Ishikawa (cell line): ENCODE measurements around the gene NPFFR1.

Experiments
- EGR1 ChIP-seq: IDR thresholded peaks from 2 replicates; pipeline ENCODE4 v1.6.1; 2012
- FOXM1 ChIP-seq: IDR thresholded peaks from 2 replicates; pipeline ENCODE4 v1.6.1; 2012; ENCODE audit warnings: low read depth, borderline replicate concordance

DNA sequence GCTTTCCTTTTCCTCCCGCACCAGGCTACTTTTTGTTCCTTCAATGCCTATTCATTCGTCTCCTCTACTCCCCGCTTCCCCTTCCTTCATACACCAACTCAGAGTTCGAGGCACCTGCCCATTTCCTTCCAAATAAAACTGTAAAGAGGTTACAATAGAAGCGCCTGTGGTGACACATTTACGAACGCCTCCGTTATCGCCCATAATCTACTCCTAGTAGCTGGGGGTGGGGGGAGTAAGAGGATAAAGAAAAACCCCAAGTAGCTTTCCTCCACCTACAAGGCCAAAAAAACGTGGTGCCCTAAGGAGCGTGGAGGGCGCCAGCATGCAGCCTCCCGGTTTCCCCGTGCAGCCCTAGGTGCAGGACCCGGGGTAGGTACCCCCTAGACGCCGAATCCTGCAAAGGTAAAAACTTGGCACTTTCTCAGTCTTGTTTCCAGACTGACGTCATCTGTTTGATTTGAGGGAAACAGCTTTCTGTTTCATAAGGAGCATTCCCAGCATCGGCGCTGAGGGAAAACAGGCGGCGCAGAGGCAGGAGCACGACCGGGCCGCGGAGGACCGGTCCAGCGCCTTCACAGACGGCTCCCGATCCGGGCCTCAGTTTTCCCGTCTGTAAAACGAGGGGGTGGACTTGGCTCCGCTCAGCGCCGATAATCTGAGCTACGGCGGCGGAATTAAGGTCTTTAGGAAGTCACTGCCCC is 51.5 kb downstream of the NPFFR1 start:
- TF ChIP-seq EGR1 (no peak), FOXM1 (no peak)
